ENCODE results near the gene HOXA2.

The HOXA2 gene

DNA sequence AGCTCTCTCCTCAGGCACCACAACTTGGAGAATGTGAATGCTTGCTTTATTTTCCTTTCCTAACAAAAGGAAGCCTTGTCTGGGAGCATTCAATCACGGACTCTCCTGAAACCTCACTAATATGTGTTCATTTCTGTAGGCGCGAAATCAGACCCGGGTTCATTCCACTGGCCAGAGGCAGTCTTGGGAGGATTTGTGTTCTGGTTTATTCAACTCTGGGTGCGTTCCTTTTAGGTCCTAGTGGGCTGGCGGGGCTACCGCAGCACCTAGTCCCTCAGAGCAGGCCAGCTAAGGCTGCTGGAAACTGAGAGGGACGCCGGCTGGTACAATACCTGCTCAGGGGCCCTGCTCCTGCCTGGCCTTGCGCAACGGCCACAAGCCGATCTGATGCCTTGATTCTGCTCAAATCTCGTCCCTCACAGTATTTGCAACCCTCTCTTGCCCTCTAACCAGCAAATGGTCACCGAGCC is 20.6 kb upstream of the HOXA2 start:
- Mint-ChIP-seq H3K36me3 (ENCODE audit: low read depth) (no peaks in the 10 kb centered on the region), H3K27ac (no peak overlapping the region), H3K27me3 (peaks cover 47% of the 10 kb centered on the region), H3K9me3 (no peaks in the 10 kb centered on the region), H3K4me3 (no peak overlapping the region), H3K4me1 (ENCODE audit: low read depth) (no peaks in the 10 kb centered on the region)
- no peak for DNase-seq

DNA sequence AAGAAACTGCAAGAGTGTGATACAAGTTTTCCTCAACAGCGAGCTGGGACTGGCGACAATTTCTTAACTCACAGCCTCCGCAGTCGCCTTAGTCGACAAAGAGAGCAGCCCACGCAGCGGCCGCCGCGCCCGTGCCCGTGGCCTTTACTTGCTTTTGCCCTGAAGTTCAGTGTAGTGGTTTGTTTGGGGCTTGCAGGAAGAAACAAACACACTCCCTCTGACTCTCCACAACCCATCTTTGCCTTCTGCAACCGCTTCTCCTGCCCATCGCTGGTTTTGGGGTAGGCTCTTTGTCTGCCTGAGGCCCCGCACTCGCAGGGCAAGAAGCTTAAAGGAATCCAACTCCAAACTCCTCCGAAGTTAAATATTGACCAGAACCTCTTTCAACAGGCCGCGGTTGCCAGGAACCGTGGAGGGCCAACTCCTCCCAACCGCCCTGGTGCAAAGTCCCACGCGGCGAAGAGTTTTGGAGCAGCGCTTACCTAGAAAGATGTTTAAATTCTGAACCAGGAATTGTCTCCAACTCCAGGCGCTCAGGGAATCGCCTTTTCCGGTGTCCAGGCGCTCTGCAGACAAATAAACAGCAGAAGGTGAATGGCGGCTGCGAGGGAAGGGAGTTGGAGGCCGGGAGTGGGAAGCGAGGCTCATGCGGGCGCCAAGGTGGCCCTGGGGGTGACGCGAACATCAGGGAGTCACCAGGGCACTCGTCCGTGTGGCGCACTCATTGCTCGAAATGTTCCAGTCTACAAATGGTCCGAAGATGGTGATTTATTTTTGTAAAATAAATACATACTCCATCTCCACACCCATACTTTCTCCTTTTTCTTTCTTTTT is 19.8 kb upstream of the HOXA2 start:
- Mint-ChIP-seq H3K27ac (no peak overlapping the region), H3K4me3 (no peak overlapping the region), H3K36me3 (ENCODE audit: low read depth) (no peaks in the 10 kb centered on the region), H3K9me3 (no peaks in the 10 kb centered on the region), H3K4me1 (ENCODE audit: low read depth) (no peaks in the 10 kb centered on the region), H3K27me3 (peaks cover 43% of the 10 kb centered on the region)
- no peak for DNase-seq

DNA sequence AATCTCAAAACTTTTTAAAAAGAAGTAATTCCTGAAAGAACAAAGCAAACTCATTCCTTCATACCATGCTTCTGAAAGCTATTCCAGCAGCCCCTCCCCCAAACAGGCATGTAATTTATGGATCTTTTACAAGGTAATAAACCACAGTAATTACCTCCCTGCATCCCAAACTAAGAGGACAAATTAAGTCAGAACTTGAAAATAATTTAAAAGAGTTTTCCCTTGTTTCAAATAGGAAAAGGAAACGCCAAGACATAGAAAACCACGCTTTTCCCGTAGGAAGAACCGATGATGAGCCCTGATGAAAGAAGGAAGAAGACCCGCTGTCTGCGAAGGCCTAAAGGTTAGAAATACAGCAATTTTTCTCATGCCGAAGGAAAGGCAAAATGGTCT is 19.2 kb upstream of the HOXA2 start:
- DNase-seq: no peak
- H3K9me3 Mint-ChIP-seq: no peaks in the 10 kb centered on the region
- H3K4me1 Mint-ChIP-seq (ENCODE audit: low read depth): no peaks in the 10 kb centered on the region
- H3K4me3 Mint-ChIP-seq: no peak overlapping the region
- H3K27ac Mint-ChIP-seq: no peak overlapping the region
- H3K36me3 Mint-ChIP-seq (ENCODE audit: low read depth): no peaks in the 10 kb centered on the region
- peaks cover 37% of the 10 kb centered on the region for H3K27me3 Mint-ChIP-seq

DNA sequence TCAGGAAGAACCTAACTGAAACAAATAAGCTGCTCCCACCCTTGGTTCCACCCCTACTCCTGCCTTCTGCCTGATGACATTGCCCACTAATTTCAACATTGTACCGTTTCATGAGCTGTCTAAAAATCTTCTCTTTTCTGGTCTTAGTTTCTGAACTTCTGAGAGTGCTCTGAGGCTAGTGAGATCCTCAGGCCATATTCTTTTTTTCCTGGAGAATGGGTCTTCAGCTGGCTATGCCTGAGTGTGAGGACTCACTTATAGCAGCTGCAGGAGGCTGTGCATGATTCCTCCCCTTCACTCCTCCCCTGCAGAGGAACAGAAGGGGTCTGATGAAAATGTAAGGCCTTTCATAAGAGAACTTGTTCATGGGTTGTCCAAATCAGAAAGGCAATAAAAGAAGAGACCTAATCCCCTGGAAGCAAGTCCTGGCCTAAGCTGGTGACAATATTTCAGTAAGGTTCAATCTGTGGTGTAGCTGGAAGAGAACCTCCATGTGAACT is 17.0 kb upstream of the HOXA2 start:
- H3K9me3 Mint-ChIP-seq: no peaks in the 10 kb centered on the region
- peaks cover 26% of the 10 kb centered on the region for H3K27me3 Mint-ChIP-seq
- DNase-seq: no peak
- H3K36me3 Mint-ChIP-seq (ENCODE audit: low read depth): no peaks in the 10 kb centered on the region
- H3K4me3 Mint-ChIP-seq: no peak overlapping the region
- H3K4me1 Mint-ChIP-seq (ENCODE audit: low read depth): no peaks in the 10 kb centered on the region
- no peak overlapping the region for H3K27ac Mint-ChIP-seq

DNA sequence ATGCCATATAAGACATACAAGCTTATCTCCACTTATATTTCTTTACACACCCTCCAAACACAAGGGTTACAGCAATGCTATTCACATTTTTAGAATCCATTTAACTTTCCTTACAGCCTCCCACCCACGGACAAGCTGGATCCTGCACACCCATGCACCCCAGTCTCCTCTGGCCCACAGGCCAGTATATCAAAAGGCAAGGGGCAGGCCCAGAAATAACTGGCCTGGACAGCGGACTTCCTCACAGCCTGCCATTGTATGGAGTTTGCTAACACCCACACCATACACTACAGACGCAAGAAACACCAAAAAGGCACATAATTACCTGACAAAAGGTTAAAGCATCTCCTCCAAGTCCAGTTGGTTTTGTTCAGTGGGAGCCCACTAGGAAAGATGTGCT is 16.1 kb upstream of the HOXA2 start:
- no peak for DNase-seq
- H3K27me3 Mint-ChIP-seq: peaks cover 21% of the 10 kb centered on the region
- H3K4me1 Mint-ChIP-seq (ENCODE audit: low read depth): no peaks in the 10 kb centered on the region
- no peak overlapping the region for H3K4me3 Mint-ChIP-seq
- no peaks in the 10 kb centered on the region for H3K36me3 Mint-ChIP-seq (ENCODE audit: low read depth)
- no peak overlapping the region for H3K27ac Mint-ChIP-seq
- H3K9me3 Mint-ChIP-seq: no peaks in the 10 kb centered on the region

DNA sequence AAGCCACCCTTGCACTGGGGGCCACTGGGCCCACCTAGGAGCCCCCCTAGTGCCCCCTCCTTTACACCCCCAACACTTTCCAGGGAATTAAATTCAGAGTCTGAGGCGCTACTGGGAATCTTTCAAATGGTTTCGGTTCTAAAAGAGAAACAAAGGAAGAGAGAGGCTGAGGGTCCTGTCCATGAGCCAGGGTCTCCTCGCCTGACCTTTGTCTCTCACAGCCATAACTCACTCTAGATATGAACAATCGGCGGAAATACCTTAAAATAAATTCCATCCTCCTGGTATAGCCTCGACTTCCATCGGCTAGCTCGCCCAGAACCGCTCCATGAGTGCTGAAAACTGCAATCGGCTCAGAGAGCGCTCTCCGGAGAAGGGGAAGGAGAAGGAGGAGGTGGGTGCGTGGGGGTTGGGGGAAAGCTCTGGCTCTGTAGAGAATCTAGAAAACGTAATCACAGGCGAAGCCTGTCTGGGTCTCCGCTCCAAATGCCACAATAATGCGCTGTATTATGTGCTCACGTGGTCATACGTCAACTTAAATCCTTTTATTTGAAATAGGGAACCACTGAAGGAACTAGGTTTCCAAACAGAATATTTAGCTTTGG is 15.5 kb upstream of the HOXA2 start:
- no peak for DNase-seq
- Mint-ChIP-seq H3K27ac (no peak overlapping the region), H3K4me3 (no peak overlapping the region), H3K9me3 (no peaks in the 10 kb centered on the region), H3K4me1 (ENCODE audit: low read depth) (no peaks in the 10 kb centered on the region), H3K27me3 (peaks cover 24% of the 10 kb centered on the region), H3K36me3 (ENCODE audit: low read depth) (no peaks in the 10 kb centered on the region)

DNA sequence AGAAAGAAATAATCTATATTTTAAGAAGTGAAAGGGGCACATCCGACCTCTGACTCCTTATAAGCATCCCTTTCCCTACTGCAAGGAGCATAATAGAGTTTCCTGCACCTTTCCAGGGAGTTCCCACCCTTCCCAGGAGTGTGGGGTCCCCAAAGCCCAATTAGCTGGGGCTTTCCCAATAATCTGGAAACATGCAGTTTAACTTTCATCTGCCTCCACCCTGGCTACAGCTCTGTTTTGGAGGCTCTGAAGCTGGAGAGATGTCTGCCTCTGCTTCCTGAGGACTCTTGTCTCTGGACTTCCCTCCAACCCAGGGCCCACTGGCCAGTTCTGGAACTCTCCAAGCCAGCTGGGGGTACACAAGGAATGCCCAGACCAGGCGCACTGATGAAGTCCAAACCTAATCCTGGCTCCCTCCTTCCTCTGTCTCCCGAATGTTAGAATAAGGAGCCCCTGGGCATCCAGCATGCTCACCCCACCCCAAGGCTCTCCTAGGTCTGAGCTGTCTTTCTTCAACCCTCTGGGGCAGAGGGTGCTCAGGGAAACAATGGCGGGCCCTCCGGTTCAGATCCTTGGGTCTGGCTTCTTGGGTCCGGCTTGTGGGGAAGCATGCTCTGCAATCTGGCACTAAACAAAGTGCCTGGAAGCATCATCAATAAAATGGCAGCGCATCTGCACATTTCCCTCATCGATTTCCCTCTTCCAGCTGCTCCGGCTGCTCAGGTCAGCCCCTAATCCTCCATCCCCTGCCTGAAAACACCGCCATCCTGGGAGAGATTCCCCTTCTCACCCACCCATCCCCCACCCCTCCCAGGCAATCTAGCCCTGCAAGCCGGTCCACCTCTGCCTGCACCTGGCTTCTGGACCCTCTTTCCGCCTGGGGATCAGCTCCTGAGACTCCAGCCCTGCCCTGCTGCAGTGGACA is 14.7 kb upstream of the HOXA2 start:
- Mint-ChIP-seq H3K4me1 (ENCODE audit: low read depth) (no peaks in the 10 kb centered on the region), H3K27me3 (peaks cover 26% of the 10 kb centered on the region), H3K9me3 (no peaks in the 10 kb centered on the region), H3K4me3 (no peak overlapping the region), H3K27ac (no peak overlapping the region), H3K36me3 (ENCODE audit: low read depth) (no peaks in the 10 kb centered on the region)
- no peak for DNase-seq

DNA sequence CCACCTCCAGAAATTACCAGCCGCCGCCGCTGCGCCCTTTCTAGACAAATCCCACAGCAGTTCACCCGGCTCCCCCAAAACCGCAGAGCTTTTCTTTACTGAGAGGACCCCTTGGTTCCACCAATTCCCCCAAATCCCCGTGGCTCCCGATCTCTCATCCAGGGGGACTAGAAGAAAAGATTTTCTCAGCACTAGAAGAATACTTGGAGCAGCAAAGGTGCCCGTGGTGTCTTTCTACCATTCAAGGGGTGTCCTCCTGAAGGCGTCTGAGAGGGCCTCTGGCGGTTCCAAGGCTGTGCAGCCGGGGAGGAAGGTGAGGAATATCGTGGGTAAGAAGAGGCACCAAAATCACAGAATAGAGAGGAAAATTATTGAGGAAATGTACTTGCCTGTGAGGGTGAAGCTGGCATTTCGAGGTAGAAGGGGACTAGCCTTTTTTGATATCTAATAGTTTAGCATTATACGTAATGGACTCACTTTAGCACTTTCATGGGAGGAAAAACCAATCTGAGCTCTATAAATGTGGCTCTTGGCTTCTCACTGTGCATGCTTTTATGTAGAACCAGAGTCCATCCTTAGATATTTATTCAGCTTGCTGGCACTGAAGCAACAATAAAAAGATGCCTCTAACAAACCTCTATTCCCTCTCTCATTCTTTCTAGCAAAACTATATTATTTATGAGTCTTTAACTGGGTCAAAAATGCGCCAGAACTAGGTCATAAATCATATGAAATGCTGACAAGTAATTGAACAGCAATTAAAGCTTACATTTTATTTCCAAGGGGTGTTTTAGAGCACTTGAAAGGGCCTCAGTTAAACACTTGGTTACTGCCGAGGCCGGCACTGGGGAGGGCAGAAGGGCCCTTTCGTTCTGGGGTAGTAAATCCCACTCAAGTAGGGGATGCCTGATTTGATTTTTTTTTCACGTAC is 13.8 kb upstream of the HOXA2 start:
- Mint-ChIP-seq H3K27ac (no peak overlapping the region), H3K4me3 (no peak overlapping the region), H3K4me1 (ENCODE audit: low read depth) (no peaks in the 10 kb centered on the region), H3K27me3 (peaks cover 34% of the 10 kb centered on the region), H3K36me3 (ENCODE audit: low read depth) (no peaks in the 10 kb centered on the region), H3K9me3 (no peaks in the 10 kb centered on the region)
- DNase-seq: no peak

DNA sequence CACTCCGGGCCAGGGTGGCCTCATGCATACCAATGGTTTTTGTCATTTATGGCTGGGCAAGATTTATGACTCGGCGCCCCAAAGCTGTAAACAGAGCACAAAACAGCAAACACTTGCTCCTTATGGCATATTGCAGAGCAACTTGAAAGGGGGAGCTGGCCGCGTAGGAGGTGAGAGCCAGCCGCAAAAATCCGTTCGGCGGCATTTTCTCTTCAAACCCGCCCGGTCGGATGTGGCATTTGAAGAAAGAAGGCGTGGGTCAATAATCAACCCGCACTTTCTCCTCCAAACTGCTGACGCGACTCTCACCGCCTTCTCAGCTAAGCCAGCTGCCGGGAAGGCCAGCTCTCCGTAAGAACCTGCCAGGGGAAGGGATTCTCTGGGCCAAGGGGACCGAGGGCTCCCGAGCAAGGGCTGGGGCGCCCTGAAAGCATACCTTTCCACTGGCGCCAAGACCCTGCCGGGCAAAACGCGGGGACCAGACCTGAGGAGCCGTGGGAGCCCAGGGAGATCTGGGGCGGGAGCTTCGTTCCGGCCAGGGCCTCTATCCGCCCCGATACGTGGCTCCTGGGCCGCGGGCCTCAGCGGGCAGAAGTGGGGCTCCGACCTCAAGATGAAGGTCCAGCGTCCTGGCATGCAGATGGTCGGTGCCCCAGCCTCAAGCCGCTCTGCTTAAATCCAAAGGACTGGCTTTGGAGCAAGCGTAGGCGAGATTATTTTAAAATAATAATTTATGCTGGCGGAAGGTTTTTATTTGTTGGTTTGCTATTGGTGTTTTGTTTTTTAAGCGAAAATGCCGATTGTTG is 12.9 kb upstream of the HOXA2 start:
- DNase-seq: no peak
- Mint-ChIP-seq H3K9me3 (no peaks in the 10 kb centered on the region), H3K27ac (no peak overlapping the region), H3K36me3 (ENCODE audit: low read depth) (no peaks in the 10 kb centered on the region), H3K4me3 (no peak overlapping the region), H3K4me1 (ENCODE audit: low read depth) (no peaks in the 10 kb centered on the region), H3K27me3 (peaks cover 37% of the 10 kb centered on the region)

DNA sequence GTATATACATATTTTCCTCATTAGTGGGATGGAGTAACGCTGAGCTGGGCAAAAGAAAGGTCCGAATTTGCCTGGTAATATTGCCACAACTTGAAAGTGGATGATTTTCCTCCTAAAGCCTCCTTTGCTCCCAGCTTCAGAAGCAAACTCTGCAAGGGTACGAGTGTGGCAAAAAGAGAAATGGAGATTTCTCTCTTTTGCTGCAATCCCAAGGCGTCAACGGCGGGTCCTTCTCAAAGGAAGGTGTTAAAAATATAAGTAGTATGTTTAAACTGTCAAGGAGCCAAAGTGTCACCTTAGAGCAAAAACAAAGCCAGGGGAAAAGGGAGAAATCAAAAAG is 12.4 kb upstream of the HOXA2 start:
- H3K36me3 Mint-ChIP-seq (ENCODE audit: low read depth): no peaks in the 10 kb centered on the region
- peaks cover 39% of the 10 kb centered on the region for H3K27me3 Mint-ChIP-seq
- no peak for DNase-seq
- no peaks in the 10 kb centered on the region for H3K9me3 Mint-ChIP-seq
- no peak overlapping the region for H3K27ac Mint-ChIP-seq
- H3K4me3 Mint-ChIP-seq: no peak overlapping the region
- H3K4me1 Mint-ChIP-seq (ENCODE audit: low read depth): no peaks in the 10 kb centered on the region

DNA sequence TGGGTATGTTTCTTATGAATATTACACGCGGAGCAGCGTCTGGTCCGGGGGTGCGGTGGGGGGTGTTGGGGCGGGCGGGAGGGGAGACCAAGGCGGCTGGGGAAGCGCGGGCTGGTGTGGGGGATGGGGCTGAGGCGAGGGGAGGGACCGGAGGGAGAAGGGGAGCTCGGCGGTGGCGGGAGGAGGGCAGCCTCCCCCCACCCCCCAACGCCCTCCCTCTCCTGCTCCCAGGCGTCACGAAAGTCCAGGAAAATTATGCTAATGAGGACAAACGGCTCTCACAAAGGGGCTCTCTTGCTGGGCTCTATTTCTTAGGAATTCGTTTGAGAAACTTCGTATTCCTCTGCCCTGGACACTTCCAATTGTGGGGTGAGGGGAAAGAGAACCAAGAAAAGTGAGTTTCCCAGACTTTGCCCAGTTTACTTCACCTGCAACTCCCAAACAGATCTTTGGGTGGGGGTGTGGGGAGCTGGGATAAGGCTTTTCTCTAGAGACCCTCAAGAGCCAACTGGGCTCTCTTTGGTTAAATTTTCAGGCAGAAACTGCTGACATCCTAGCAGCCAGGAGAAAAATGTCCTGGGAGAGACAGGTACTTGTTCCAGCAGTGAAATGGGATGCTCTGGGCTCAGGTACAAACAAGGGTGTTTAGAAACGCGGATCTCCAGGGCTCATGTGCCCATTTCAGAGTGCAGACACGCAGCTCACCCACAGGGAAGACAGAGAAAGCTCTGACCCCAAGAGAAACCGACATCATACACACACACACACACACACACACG is 11.7 kb upstream of the HOXA2 start:
- Mint-ChIP-seq H3K9me3 (no peaks in the 10 kb centered on the region), H3K27ac (no peak overlapping the region), H3K27me3 (peaks cover 44% of the 10 kb centered on the region), H3K36me3 (ENCODE audit: low read depth) (no peaks in the 10 kb centered on the region), H3K4me3 (no peak overlapping the region), H3K4me1 (ENCODE audit: low read depth) (no peaks in the 10 kb centered on the region)
- no peak for DNase-seq

DNA sequence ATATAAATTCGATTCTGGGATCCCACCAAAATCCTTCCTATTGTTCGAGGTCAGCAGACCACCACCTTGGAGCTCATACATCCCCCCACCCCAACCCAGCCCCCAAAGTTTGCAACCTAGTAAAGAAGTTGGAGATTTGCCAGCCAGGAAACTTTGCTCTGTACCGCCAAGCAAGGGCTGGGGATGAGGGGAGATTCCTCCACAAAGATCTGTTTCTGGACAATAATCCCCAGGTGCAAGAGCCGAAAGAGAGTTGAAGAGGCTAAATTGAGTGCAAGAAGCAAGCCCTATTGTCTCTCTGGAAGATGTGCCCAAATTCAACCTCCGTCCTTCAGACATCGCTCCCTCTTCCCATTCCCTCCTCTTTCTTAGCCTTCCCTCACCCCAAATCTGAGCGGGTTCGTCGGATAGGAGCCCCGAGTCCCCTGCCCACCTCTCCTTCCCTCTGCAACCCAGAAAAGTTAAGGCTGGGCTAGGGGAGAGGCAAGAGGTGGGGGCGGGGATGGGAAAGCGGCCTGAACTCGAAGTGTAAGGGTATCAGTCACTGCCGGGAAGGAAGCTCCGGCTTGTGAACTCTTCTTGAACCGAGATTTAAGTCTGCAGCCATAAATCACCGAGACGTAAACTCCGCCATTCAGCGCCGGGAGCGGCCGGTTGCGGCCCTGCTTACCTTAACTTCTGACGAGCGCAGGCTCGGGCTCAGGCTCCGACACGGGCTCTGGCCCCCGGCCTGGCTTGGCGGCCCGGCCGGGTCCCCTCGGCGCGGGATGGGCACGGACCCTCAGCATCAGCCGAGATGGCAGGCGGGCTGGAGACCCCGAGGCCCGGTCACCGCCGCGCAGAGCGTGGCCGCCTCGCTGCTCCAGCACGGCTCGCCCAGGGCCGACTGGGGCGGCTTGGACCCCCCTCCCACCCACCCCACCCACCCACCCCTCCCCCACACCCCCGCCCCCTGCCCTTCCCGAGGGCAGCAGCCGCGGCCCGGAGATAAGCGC is 10.8 kb upstream of the HOXA2 start:
- Mint-ChIP-seq H3K36me3 (ENCODE audit: low read depth) (no peaks in the 10 kb centered on the region), H3K4me3 (no peak overlapping the region), H3K27ac (no peak overlapping the region), H3K4me1 (ENCODE audit: low read depth) (no peaks in the 10 kb centered on the region), H3K27me3 (peaks cover 42% of the 10 kb centered on the region), H3K9me3 (no peaks in the 10 kb centered on the region)
- no peak for DNase-seq
